Embryonic facial prominence (tissue), 1 donor: ENCODE results near the gene FUCA1.
A peak's percentile ranks its signal among the peaks of the same experiment; 100 is the strongest.
"Not testable (repeated sequence)": the region's sequence is repeated elsewhere in the genome, so short reads cannot be mapped to it uniquely, and the experiment has no call there.

ENCODE experiments used
- DNase-seq: peaks from one replicate; pipeline ENCODE4 v3.0.0-alpha.2; 2016; ENCODE audit errors: extremely low spot score

Gene FUCA1

GRCh38 chr1:23867895-23868556 is at the start of gene FUCA1:
Gene FUCA1, minus strand, starts transcription at chr1:23868290. Its CDS starts 4 bp downstream, at chr1:23868286.
- peak; percentile 83 for DNase-seq

DNA sequence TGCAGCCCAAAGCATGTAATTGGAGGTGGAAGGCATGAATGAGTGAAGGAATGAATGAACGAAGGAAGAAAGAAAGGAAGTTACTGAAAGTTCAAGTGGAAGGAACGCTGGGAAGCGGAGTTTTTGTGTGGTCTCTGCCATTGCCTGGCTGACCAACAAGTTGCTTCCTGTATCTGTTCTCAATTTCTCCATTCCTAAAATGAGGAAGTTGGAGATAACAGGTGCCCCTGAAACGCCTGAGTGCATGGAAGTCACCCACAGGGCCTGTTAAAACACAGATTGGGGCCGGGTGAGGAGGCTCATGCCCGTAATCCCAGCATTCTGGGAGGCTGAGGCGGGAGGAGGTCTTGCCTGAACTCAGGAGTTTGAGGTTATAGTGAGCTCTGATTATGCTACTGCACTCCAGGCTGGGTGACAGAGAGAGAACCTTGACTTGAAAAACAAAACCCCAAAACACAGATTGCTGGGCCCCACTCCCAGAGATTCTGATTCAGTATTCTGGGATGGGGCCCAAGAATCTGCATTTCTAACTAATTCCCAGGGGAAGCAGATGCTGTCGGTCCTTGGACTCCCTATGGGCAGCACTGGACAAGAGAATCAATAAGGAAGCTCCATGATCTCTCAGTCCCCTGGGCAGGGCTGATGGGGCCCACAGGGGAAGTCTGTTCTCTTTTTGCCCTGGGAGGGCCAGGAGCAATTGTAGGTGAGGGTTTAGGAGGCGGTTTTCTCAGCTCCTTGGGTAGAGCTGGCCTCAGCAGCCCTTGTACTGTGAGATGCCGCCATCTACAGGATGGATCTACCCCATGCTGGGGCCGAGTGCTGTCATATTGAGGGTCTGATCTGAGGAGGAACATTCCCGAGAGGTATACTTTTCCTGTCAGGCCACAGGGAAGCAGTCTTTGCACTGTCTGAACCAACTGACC is 48.4 kb upstream of the FUCA1 start:
- peak; percentile 12 for DNase-seq

- no peak for DNase-seq
Observed at GRCh38 chr1:23915466-23915865, 47.4 kb upstream of the FUCA1 start.

GRCh38 chr1:23914921-23915320 is 46.8 kb upstream of the FUCA1 start:
- DNase-seq: no peak

GRCh38 chr1:23913212-23913880 is 45.3 kb upstream of the FUCA1 start, which contains the start of gene CNR2:
Gene CNR2, minus strand, starts transcription at chr1:23913362. Its CDS starts 37,745 bp downstream, at chr1:23875617.
- no peak for DNase-seq

GRCh38 chr1:23911921-23912320 is 43.8 kb upstream of the FUCA1 start:
- DNase-seq: no peak

- no peak for DNase-seq
Observed at GRCh38 chr1:23910553-23911246, 42.6 kb upstream of the FUCA1 start.

DNA sequence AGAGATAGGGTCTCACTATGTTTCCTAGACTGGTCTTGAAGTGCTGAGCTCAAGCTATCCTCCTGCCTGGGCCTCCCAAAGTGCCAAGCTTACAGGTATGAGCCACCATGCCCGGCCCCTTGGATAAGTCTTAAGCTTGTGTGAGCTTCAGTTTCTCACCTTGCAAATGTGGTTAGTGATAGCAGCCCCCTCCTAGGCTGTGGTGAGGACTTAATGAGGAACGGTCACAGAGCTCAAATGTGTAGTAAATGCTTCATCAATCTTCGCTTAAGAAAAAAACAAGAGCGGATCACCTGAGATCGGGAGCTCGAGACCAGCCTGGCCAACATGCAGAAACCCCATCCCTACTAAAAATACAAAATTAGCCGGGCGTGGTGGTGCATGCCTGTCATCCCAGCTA is 42.1 kb upstream of the FUCA1 start:
- DNase-seq: no peak

- no peak for DNase-seq
Observed at GRCh38 chr1:23909412-23909811, 41.3 kb upstream of the FUCA1 start.

- no peak for DNase-seq
Observed at GRCh38 chr1:23908453-23909341, 40.6 kb upstream of the FUCA1 start.

GRCh38 chr1:23906731-23907130 is 38.6 kb upstream of the FUCA1 start:
- DNase-seq: no peak

DNA sequence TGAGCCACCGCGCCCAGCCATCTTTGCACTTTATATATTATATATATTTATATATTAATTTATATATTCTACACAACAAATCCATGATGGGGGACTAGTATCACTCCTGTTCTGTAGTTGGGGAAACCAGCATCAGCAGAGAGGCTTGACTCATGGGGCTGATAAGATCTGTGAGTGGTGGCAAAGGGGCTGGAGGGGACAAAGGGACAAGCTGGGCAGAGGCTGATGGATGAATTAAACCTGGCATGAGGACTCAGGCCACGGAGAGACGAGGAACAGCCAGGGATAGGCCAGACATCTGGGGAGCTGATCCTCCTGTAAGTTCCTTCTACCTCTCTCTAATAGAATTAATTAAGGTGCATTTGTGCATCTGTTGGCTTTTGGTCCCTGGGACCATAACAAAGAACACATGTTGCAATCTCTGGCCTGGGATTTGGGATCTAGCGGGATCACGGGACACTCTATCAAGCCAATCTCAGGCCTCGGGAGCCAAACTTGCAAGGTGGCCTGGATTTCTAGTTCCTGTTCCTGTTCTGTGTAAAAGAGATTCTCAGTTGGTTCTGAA is 37.5 kb upstream of the FUCA1 start:
- DNase-seq: no peak

DNA sequence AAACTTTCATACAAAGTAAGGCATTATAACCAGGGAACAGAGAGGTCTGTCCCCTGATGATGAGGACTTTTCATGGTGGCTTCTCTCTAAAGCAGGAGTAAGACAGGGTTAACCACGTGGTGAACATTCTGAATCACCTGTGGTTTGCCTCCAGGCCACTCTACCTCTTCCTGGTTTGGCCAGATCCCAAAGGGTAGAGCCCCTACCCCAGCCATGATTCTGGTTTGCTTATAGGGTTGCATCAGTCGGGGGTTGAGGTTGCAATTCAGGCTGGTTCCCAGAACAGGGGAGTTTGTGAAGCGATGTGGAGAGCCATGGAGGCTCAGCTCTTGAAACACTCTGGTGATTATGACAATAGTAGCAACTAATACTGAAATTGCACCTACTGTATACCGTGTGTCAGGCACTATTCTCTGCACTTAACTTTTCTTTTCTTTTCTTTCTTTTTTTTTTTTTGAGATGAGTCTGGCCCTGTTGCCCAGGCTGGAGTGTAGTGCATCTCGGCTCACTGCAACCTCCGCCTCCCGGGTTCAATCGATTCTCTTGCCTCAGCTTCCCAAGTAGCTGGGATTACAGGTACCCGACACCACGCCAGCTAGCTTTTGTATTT is 36.8 kb upstream of the FUCA1 start:
- no peak for DNase-seq

GRCh38 chr1:23903754-23904153 is 35.7 kb upstream of the FUCA1 start:
- DNase-seq: no peak

GRCh38 chr1:23902321-23903278 is 34.5 kb upstream of the FUCA1 start:
- DNase-seq: no peak

- not testable (repeated sequence) for DNase-seq
Observed at GRCh38 chr1:23900017-23900416, 31.9 kb upstream of the FUCA1 start.

- no peak for DNase-seq
Observed at GRCh38 chr1:23899070-23899469, 31.0 kb upstream of the FUCA1 start.

DNA sequence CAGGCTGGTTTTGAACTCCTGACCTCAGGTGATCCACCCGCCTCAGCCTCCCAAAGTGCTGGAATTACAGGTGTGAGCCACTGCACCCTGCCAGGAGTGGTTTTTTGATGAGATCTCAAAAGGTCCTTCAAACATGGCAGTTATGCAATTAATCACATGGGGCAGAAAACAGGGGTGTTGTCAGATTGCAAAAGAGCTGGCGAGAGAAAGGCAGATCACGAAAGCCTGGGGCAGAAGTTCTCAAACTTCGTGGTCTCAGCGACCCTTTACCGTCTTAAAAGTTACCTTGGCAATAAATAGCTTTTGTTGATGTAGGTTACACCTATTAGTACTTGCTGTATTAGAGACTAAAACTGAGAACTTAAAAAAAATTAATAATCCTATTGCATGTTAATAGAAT is 29.0 kb upstream of the FUCA1 start:
- DNase-seq: no peak

DNA sequence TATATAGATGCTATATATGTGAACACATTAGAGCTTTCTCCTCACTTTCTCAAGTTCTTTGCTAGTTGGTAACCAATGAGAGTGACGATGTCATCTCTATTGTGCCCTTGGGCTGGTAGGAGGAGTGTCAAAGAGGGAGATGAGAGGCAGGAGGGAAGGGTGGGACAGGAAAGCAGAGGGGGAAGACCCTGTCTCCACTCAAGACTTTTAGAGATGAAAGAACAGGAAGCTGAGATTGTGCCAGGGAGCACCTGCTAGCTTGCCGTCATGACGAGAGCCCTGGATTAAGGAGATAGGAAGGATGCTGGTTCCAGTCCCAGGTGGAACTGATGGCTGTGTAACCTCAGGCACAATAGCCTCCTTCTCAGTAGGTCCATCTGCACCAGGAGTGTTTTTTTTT is 28.4 kb upstream of the FUCA1 start:
- DNase-seq: no peak
